Epithelial cell of proximal tubule (primary cell): ENCODE measurements around the gene FAM3D. TPM values are rescaled to one million over a fixed set of nuclear protein-coding genes. Genes with fewer than 3 reads are reported as not detected.

ENCODE experiments used
- DNase-seq: peaks from one replicate; pipeline ENCODE4 v3.0.0-alpha.2; 2011; ENCODE audit warnings: low read depth
- H3K4me3 ChIP-seq: 2 replicates; pipeline ENCODE4 v1.5.1; 2011; ENCODE audit warnings: low read depth, mild to moderate bottlenecking, low read length
- total RNA-seq: library from RNA; depleted of rRNA; stranded (reverse); fragments of >200 nt; gene quantifications from 2 replicates; pipeline ENCODE4 v1.2.3, GENCODE V29; 2015
- TF ChIP-seq, protein P1 (sequence below): conservative IDR thresholded peaks from 2 replicates; pipeline ENCODE4 v1.5.1; 2012; ENCODE audit warnings: low read depth, mild to moderate bottlenecking, low read length

FAM3D gene
- total RNA-seq, 1 donor from 2014 or later: not detected

- no peak for DNase-seq
- TF ChIP-seq, protein P1, sequence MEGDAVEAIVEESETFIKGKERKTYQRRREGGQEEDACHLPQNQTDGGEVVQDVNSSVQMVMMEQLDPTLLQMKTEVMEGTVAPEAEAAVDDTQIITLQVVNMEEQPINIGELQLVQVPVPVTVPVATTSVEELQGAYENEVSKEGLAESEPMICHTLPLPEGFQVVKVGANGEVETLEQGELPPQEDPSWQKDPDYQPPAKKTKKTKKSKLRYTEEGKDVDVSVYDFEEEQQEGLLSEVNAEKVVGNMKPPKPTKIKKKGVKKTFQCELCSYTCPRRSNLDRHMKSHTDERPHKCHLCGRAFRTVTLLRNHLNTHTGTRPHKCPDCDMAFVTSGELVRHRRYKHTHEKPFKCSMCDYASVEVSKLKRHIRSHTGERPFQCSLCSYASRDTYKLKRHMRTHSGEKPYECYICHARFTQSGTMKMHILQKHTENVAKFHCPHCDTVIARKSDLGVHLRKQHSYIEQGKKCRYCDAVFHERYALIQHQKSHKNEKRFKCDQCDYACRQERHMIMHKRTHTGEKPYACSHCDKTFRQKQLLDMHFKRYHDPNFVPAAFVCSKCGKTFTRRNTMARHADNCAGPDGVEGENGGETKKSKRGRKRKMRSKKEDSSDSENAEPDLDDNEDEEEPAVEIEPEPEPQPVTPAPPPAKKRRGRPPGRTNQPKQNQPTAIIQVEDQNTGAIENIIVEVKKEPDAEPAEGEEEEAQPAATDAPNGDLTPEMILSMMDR: no peak
These were observed 30.9 kb downstream of the FAM3D start for GRCh38 chr3:58635371-58636285.

DNA sequence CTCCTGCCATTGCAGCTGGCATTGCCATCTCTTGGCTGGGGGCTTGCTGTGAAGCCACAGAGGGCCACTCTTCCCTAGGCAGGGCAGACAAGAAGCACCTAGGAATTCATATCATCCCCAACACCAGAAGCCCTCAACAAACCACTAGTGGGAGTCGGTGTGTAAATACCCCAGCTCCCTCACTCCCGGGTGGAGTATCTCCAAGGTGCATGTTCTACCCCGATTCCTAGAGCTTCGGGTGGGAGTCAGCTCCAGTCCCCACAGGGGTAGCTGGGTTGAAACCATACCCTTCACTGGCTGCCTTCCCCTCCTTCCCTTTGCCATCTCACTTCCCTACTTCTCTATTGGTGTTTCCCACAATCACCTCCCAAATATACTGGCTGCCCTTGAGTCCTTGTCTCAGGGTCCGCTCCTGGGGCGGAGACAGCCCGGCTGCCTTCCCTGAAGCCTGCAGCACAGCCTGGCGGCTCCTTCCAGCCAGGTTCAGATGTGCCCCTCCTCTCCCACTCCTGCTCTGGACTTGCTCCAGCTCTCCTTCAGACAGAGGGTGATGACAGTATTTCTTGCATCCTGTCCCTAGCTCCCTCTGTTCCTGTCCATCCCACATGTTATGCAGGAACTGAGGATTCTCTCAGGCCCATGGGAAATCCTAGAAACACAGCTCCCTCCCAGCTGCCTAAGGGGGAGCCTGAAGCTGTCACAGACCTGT, 33.3 kb downstream of the FAM3D start:
- no peak for DNase-seq
- no peak overlapping the region for H3K4me3 ChIP-seq
- TF ChIP-seq, protein P1: no peak

More at GRCh38 chr3:58635371-58636285, 30.9 kb downstream of the FAM3D start:
- no peak overlapping the region for H3K4me3 ChIP-seq

DNA sequence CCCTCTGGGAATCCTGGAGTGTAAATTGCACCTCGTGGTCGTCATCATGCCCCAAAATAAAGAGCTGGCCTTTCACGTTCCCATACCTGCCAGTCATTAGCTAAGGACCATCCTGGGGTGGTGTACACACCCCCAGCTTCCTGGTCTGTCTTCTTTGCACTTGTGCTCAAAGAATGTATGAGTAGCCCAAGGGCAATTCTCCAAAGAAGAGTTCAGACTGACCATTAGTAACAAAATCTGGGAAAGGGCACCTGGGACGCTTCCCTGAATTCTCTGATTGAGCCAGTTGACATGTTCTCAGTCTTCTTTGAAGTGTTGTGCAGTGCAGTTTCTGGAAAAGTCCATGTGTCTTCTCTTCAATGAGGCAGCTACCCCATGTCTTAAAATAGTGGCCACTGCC, 34.8 kb downstream of the FAM3D start:
- no peak overlapping the region for H3K4me3 ChIP-seq
- TF ChIP-seq, protein P1: no peak
- DNase-seq: no peak

- no peak for DNase-seq
- H3K4me3 ChIP-seq: no peak overlapping the region
- TF ChIP-seq, protein P1: no peak
These were observed 35.9 kb downstream of the FAM3D start for GRCh38 chr3:58630710-58631092.

DNA sequence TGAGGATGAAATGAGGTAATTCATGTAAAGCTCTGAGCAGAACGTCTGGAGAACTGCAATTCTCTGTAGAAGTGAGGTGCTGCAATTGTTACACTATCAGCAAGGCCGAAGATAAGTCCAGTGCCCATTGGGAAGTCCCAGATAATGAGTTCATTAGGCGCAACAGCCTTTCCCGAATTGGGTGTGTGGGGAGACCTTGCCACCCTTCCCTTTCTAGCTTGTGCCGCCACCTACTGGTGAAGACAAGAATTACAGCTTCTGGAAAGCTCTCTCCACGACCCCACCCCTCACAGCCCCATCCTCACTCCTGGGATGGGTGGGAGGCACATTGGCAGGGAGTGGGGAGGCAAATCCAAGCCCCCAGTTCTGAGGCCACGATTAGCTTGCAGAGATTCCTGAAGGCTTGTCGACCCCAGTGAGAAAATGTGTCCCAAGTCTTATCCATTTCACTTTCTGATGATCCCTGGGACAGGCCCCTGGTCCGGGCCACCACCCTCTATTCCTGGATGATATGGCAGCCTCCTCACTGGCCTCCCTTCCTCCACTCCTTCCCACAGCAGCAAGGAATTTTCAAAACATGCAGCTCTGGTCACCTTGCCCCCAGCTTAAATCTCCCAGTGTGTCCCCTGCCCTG, 36.4 kb downstream of the FAM3D start:
- TF ChIP-seq, protein P1: peak; percentile 92
- DNase-seq: no peak
- no peak overlapping the region for H3K4me3 ChIP-seq

- TF ChIP-seq, protein P1: no peak
- DNase-seq: no peak
- H3K4me3 ChIP-seq: no peak overlapping the region
These were observed 36.9 kb downstream of the FAM3D start for GRCh38 chr3:58629629-58630028.
